Esophagus (tissue), 2 donors: ENCODE data around the gene LHFPL3. TPM values are rescaled to one million over a fixed set of nuclear protein-coding genes. Genes with fewer than 3 reads are reported as not detected.

Source experiments
- H3K27ac ChIP-seq, 2 donors: one replicate each; pipeline ENCODE4 v1.5.1; 2013; ENCODE audit warnings: low read depth in 2 of 2, mild to moderate bottlenecking in 2 of 2, inconsistent platforms in 1 of 2, low read length in 1 of 2, moderate library complexity in 1 of 2
- H3K27me3 ChIP-seq, 2 donors: one replicate each; pipeline ENCODE4 v1.6.1; 2013; ENCODE audit warnings: low read length in 2 of 2, control low read depth in 1 of 2, mild to moderate bottlenecking in 1 of 2; ENCODE audit not compliant: insufficient read depth in 2 of 2, control insufficient read depth in 1 of 2
- H3K36me3 ChIP-seq, 2 donors: one replicate each; pipeline ENCODE4 v1.6.1; 2013; ENCODE audit warnings: low read length in 1 of 2; ENCODE audit not compliant: control insufficient read depth in 2 of 2, insufficient read depth in 2 of 2
- H3K4me1 ChIP-seq, 2 donors: one replicate each; pipeline ENCODE4 v1.6.1; 2013; ENCODE audit warnings: low read length in 1 of 2; ENCODE audit not compliant: control insufficient read depth in 2 of 2, insufficient read depth in 2 of 2
- H3K4me3 ChIP-seq, 2 donors: one replicate each; pipeline ENCODE4 v1.5.1; 2013; ENCODE audit warnings: low read length in 2 of 2, mild to moderate bottlenecking in 2 of 2, low read depth in 1 of 2, moderate library complexity in 1 of 2
- H3K9me3 ChIP-seq, 2 donors: one replicate each; pipeline ENCODE4 v1.6.1; 2013; ENCODE audit warnings: mild to moderate bottlenecking in 2 of 2, low read depth in 1 of 2, low read length in 1 of 2, moderate library complexity in 1 of 2; ENCODE audit not compliant: control insufficient read depth in 2 of 2, insufficient read depth in 1 of 2
- WGBS, 2 donors: extraction: QIAGEN DNeasy Blood & Tissue Kit; methylation state at CpG; one replicate each; pipeline ENCODE4 v1.1.7; 2013; 5-methylcytosine and 5-hydroxymethylcytosine counted together
- polyA plus RNA-seq, 2 donors: library from polyadenylated mRNA; stranded (reverse); fragments of 200-250 nt; gene quantifications; one replicate each; pipeline ENCODE4 v1.2.3, GENCODE V29; 2013
- donor health status: healthy with polysubstance abuse.
- donor health status: Bipolar disorder and iron deficiency.

Gene LHFPL3
- polyA plus RNA-seq, 2 donors: not detected

DNA sequence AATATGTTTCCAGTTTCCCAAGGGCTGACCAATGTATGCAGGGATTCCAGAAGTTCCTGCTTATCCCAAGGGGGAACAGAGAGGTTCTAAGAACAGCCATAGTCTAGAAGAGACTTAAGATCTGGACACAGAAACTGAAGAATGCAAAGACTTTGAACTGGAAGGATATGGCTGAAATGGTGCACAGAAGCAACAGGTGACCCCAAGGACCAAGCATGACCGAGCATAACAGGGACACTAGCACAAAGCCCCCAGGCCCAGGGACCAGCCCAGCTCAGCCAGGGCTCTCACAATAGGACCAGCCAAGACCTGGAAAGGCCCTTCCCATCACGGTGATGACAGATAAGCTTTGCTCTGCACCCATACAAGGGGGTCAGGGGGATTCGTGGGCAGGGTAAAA, 472.6 kb downstream of the LHFPL3 start:
- 70 to 72% methylated on average over 3 of the region's 3 CpGs for WGBS, 2 donors
- Histone ChIP-seq H3K27ac (no peak overlapping the region), H3K4me1 (no peaks in the 10 kb centered on the region), H3K36me3 (no peaks in the 10 kb centered on the region), H3K4me3 (no peak overlapping the region), H3K27me3 (no peaks in the 10 kb centered on the region), H3K9me3 (no peaks in the 10 kb centered on the region)

DNA sequence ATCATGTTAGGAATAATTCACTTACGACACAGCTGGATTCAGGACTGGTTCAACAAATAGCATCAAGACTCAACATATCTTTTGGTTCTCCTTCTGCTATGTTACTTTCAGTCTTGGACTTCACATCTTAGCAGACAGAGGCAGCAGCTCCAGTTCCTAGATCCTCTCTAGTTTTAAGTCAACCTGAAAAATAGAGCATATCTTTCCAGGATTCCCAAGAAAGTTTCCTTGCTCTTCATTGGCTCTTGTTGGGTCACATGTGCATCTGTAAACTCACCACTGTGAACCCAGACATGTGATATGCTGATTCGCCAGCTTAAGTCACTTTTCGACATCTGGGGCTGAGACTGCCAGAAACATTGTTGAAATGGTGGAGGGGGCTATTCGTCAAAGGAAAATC, 475.5 kb downstream of the LHFPL3 start:
- H3K27me3 ChIP-seq: peaks cover 0 to 4% of the 10 kb centered on the region in 2 donors
- H3K4me1 ChIP-seq: no peaks in the 10 kb centered on the region
- no peaks in the 10 kb centered on the region for H3K36me3 ChIP-seq
- no peaks in the 10 kb centered on the region for H3K9me3 ChIP-seq
- no peak overlapping the region for H3K27ac ChIP-seq
- 78 to 82% methylated on average over 4 of the region's 4 CpGs for WGBS, 2 donors
- H3K4me3 ChIP-seq: no peak overlapping the region

DNA sequence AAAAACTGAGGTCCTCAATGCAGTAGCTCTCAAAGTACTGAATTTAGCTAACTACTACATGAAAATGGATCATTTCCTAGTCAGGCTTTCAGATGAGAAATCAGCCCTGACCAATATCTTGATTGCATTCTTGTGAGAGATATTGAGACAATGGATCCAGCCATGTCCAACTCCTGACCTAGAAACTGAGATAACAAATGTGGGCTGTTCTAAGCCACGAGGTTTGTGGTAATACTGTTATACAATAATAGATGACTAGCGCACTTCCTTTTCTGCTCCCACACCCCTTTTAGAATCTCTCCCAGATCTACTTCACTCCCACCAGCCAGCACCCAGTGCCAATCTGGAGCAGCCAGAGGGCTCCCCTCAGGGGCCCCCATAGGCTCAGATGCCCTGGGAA, 476.3 kb downstream of the LHFPL3 start:
- H3K27ac ChIP-seq: no peak overlapping the region
- H3K4me3 ChIP-seq: no peak overlapping the region
- WGBS, 2 donors: 67 to 73% methylated on average over 2 of the region's 2 CpGs
- H3K36me3 ChIP-seq: no peaks in the 10 kb centered on the region
- H3K9me3 ChIP-seq: no peaks in the 10 kb centered on the region
- H3K27me3 ChIP-seq: peaks cover 0 to 4% of the 10 kb centered on the region in 2 donors
- H3K4me1 ChIP-seq: no peaks in the 10 kb centered on the region

DNA sequence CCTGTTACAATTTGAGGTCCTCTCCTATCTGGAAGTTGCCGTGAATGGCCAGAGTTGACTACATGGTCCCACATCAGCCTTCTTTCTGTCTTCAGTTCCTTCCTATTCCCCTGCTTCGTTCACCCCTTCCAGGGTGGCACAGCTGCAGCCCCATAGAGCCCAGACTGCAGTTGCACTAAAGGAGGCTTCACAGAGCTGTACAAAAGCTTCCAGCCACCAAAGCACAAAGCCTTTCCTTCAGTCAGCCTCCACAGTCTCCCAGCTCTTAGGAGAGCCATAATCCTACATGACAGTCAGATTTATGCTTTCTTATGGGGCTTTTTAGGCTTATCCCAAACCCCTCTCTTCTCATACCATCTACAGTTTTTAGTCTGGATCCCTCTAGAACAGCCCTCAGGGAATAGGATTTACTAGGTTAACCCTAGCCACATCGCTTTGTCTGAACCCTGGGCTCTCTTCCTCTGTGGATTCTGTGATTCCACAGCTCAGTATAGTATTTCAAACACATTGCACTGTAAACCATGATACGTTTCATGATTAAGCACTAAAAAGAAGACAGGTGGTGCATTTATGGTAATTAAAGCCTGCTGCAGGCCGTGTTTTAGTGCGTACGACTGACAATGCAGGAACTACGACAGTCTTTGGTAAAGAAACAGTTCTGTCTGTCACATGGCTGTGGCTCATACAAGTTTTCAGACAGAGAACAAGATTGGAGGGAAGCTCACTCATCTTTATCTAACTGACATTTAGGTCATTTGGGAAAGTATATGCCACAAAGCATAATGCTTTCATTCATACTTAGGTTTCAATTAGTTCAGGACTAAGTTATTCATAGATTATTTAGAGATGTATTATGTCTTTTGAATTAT, 477.3 kb downstream of the LHFPL3 start:
- WGBS, 2 donors: 74 to 76% methylated on average over 8 of the region's 8 CpGs
- Histone ChIP-seq H3K27ac (no peak overlapping the region), H3K9me3 (no peaks in the 10 kb centered on the region), H3K36me3 (no peaks in the 10 kb centered on the region), H3K4me1 (no peaks in the 10 kb centered on the region), H3K4me3 (no peak overlapping the region), H3K27me3 (peaks cover 0 to 4% of the 10 kb centered on the region in 2 donors)

DNA sequence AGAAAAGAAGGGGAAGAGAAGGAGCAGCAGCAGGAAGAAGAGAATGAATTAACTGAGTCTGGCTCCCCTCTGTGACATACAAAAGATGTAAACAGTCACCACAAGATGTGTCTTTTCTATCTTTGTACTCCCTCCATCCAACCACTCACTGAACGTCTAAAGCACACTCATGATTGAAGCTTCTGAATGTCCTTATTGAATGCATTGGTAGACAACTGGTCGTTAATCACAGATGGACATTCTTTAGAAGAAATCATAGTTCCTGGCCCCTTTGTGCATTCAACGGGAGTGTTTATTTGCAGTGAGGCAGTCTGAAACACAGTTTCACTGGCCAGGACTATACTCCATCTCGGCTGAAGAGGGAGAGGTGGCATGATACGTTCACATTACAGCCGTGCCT, 479.3 kb downstream of the LHFPL3 start:
- Histone ChIP-seq H3K4me1 (no peaks in the 10 kb centered on the region), H3K4me3 (no peak overlapping the region), H3K9me3 (no peaks in the 10 kb centered on the region), H3K27me3 (peaks cover 0 to 4% of the 10 kb centered on the region in 2 donors), H3K36me3 (no peaks in the 10 kb centered on the region), H3K27ac (no peak overlapping the region)
- 48 to 51% methylated on average over 6 of the region's 6 CpGs for WGBS, 2 donors

DNA sequence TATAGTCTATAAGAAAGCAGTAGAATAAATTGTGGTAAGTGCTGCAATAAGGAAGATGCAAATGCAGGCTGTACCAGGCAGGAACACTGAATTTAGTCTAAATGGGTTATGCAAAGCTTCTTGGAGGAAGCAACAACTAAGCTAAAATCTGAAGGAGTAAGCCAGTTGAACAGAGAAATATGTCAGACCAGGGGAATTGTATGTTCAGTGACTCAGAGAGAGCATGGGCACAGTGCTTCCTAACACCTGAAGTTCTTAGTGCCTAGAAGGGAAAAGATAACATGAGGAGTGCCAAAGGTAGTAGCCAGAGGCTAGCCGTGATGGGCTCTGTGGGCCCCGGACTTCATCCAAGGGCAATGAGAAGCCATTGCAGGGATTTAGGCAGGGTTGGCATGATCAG, 481.5 kb downstream of the LHFPL3 start:
- Histone ChIP-seq H3K4me3 (no peak overlapping the region), H3K4me1 (no peaks in the 10 kb centered on the region), H3K9me3 (no peaks in the 10 kb centered on the region), H3K27ac (no peak overlapping the region), H3K27me3 (peaks cover 0 to 4% of the 10 kb centered on the region in 2 donors), H3K36me3 (no peaks in the 10 kb centered on the region)
- WGBS, 2 donors: 84 to 93% methylated on average over 2 of the region's 2 CpGs

DNA sequence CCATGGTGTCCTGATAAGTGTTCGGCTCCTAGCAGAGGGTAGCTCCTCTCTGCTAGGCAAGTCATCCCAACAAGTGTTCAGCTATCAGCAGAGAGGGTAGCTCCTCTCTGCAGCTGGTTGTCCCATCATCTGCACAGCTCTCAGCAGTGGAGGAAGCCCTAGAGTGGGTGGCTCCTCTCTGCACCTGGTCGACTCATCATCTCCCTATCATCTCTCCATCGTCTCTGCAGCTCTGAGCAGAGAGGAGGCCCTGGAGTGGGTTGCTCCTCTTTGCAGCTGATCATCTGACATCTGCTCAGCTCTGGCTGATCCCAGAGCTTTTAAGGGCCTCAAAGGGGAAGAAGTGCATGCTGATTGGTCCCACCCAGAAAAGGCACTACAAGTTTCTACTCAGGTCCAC, 485.7 kb downstream of the LHFPL3 start:
- H3K9me3 ChIP-seq: no peaks in the 10 kb centered on the region
- 82 to 83% methylated on average over 3 of the region's 3 CpGs for WGBS, 2 donors
- H3K36me3 ChIP-seq: no peaks in the 10 kb centered on the region
- no peak overlapping the region for H3K27ac ChIP-seq
- H3K4me1 ChIP-seq: no peaks in the 10 kb centered on the region
- H3K27me3 ChIP-seq: no peaks in the 10 kb centered on the region
- H3K4me3 ChIP-seq: no peak overlapping the region

DNA sequence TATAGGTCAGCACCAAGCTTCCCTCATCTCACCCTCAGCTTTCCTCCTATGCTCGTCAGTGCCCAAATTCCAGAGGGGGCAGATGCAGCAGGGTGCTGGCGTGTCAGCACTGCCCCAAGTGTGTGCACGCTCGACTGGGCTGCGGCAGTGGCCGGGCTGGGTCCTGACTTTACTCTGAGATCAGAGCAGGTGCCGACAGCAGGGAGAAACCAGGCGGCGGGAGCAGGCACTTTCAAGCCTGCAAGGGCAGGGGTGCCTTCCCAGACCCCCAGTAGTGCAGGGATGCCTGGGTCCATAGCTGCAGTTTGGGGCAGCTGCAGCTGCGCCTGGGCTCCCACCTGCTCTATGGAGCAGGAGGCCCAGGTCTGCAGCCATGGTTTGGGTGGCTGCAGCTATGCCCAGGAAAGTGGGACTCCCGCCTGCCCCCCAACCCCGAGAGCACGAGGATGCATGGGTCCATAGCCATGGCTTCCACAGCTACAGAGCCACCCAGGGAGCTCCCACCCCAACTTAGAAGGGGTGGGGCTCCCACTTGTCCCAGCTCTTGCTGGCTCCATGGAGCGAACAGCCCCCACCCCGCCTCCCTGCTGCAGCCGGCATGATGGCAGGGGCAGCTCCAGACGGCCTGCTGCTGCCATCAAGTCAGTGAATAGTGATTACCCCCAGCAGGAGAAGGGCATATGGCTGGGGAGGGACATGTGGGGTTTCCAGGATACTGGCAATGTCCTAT, 486.4 kb downstream of the LHFPL3 start:
- H3K36me3 ChIP-seq: no peaks in the 10 kb centered on the region
- no peak overlapping the region for H3K27ac ChIP-seq
- no peaks in the 10 kb centered on the region for H3K9me3 ChIP-seq
- H3K27me3 ChIP-seq: no peaks in the 10 kb centered on the region
- no peaks in the 10 kb centered on the region for H3K4me1 ChIP-seq
- H3K4me3 ChIP-seq: no peak overlapping the region
- WGBS, 2 donors: 80 to 84% methylated on average over 17 of the region's 17 CpGs

DNA sequence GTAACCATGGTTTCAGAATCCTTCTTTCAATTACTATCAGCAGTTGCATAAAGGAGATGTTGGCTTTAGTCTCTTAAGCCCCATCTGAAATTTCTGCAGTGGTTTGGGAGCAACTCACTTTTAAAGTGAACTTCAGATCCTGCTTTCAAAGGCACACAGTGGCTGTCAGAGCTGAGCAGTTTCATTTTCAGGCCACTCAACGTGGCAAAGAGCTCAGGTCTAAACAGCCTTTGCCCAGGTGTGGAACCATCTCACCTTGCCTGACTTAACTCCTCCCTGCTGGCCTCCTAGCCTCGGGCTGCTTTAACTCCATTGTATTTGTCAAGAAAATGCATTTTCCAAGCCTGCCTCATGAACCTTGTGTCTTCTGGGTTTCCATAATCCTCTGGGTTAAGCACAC, 488.1 kb downstream of the LHFPL3 start:
- Histone ChIP-seq H3K4me1 (no peaks in the 10 kb centered on the region), H3K9me3 (no peaks in the 10 kb centered on the region), H3K36me3 (no peaks in the 10 kb centered on the region), H3K27me3 (no peaks in the 10 kb centered on the region), H3K27ac (no peak overlapping the region), H3K4me3 (no peak overlapping the region)
- WGBS, 2 donors: 30 to 38% methylated on average over 2 of the region's 2 CpGs
